Endothelial cell of umbilical vein (primary cell): ENCODE results near the gene PLXNB1. TPM values are rescaled to one million over a fixed set of nuclear protein-coding genes. Genes with fewer than 3 reads are reported as not detected.

Experiments
- BruUV-seq: library from RNA; stranded (reverse); fragments of 400-500 nt; replicated peaks from 2 replicates; lab custom pipeline; 2021; lab: Mats Ljungman, UMichigan
- CTCF ChIA-PET: fragments of 300-600, 350-600 bp; sonication (Branson Sonifier 250); formaldehyde crosslinking; loops from one replicate; lab custom pipeline; 2021; ENCODE audit warnings: antibody characterized with exemption, inconsistent platforms; lab: Charles Lee
- POLR2A ChIA-PET: fragments of 300-600, 350-600 bp; sonication (Branson Sonifier 250); formaldehyde crosslinking; loops from one replicate; lab custom pipeline; 2021; ENCODE audit warnings: antibody characterized with exemption, inconsistent platforms; lab: Charles Lee
- DNase-seq: peaks from one replicate; pipeline ENCODE4 v3.0.0-alpha.2; 2011; ENCODE audit warnings: low read depth, low spot score
- FAIRE-seq: peaks from 2 replicates; lab custom pipeline; 2011; peaks lifted over from hg19 to GRCh38; lab: Jason Lieb, UNC
- H2AFZ ChIP-seq: 2 replicates; pipeline ENCODE4 v1.6.0; 2012; ENCODE audit warnings: low read depth, low read length, control low read depth, inconsistent platforms
- H3K27ac ChIP-seq: 2 replicates; pipeline ENCODE4 v1.5.1; 2011; ENCODE audit warnings: low read depth, mild to moderate bottlenecking, control low read depth, low read length, moderate library complexity; ENCODE audit not compliant: insufficient read depth
- H3K27me3 ChIP-seq, 2 experiments: 2 replicates each; pipeline versions ENCODE4 v1.6.0 to v1.6.1; 2011; ENCODE audit warnings: low read length in 2 of 2, mixed read lengths in 1 of 2; ENCODE audit not compliant: control insufficient read depth in 2 of 2, insufficient read depth in 2 of 2
- H3K36me3 ChIP-seq, 2 experiments: 2 replicates in 1 of 2; 3 replicates in 1 of 2; pipeline ENCODE4 v1.5.1; 2011; ENCODE audit warnings: low read length in 2 of 2, mild to moderate bottlenecking in 1 of 2, moderate library complexity in 1 of 2; ENCODE audit not compliant: control insufficient read depth in 2 of 2, insufficient read depth in 2 of 2; ENCODE audit errors: extremely low read depth in 1 of 2
- H3K4me1 ChIP-seq: 3 replicates; pipeline ENCODE4 v1.5.1; 2011; ENCODE audit warnings: mild to moderate bottlenecking, low read length; ENCODE audit not compliant: control insufficient read depth, insufficient read depth; ENCODE audit errors: extremely low read depth
- H3K4me2 ChIP-seq: 2 replicates; pipeline ENCODE4 v1.6.1; 2011; ENCODE audit warnings: low read length, control low read depth, mixed read lengths; ENCODE audit not compliant: insufficient read depth
- H3K4me3 ChIP-seq, 3 experiments: fragments of 200-600 bp in 1 of 3; sonication (generic), shearing (Covaris generic) in 1 of 3; replicated peaks in 1 of 3; 2 replicates each; pipeline ENCODE4 v1.5.1; 2011 to 2016; ENCODE audit warnings: control low read depth in 3 of 3, low read length in 3 of 3, mild to moderate bottlenecking in 2 of 3, inconsistent platforms in 1 of 3, low read depth in 1 of 3, moderate library complexity in 1 of 3; ENCODE audit not compliant: insufficient read depth in 1 of 3
- H3K79me2 ChIP-seq: 2 replicates; pipeline ENCODE4 v1.6.0; 2012; ENCODE audit warnings: low read length, inconsistent platforms; ENCODE audit not compliant: control insufficient read depth, insufficient read depth
- H3K9ac ChIP-seq: replicated peaks from 2 replicates; pipeline ENCODE3; 2011; ENCODE audit warnings: low read length, control low read depth; ENCODE audit not compliant: insufficient read depth; ENCODE audit errors: extremely low read depth
- H3K9me1 ChIP-seq: replicated peaks from 3 replicates; pipeline ENCODE4 v1.6.0; 2011; ENCODE audit warnings: mild to moderate bottlenecking, low read length; ENCODE audit not compliant: control insufficient read depth, insufficient read depth; ENCODE audit errors: extremely low read depth
- H3K9me3 ChIP-seq: replicated peaks from 2 replicates; pipeline ENCODE4 v1.5.1; 2012; ENCODE audit warnings: low read length, inconsistent platforms; ENCODE audit not compliant: control insufficient read depth, insufficient read depth
- H4K20me1 ChIP-seq: replicated peaks from 2 replicates; pipeline ENCODE3; 2011; ENCODE audit warnings: mild to moderate bottlenecking, low read length; ENCODE audit not compliant: control insufficient read depth, insufficient read depth; ENCODE audit errors: extremely low read depth
- GATA2 ChIP-seq: IDR thresholded peaks from 2 replicates; pipeline ENCODE4 v1.7.0; 2011; ENCODE audit warnings: low read depth, mild to moderate bottlenecking, moderate library complexity, mixed read lengths, low read length; ENCODE audit not compliant: insufficient read length, insufficient read depth
- JUN ChIP-seq: IDR thresholded peaks from 2 replicates; pipeline ENCODE4 v1.6.1; 2011; ENCODE audit warnings: borderline replicate concordance, low read depth; ENCODE audit not compliant: insufficient read length, insufficient read depth
- MAX ChIP-seq: IDR thresholded peaks from 2 replicates; pipeline ENCODE4 v1.6.1; 2011; ENCODE audit not compliant: insufficient read depth, insufficient read length
- MYC ChIP-seq: IDR thresholded peaks from one replicate; pipeline ENCODE4 v1.6.1; 2011; ENCODE audit warnings: mild to moderate bottlenecking, low read depth, low read length
- POLR2A ChIP-seq: IDR thresholded peaks from 2 replicates; pipeline ENCODE4 v1.6.1; 2012; ENCODE audit warnings: low read depth, mild to moderate bottlenecking, control low read depth, low read length
- POLR2AphosphoS5 ChIP-seq: IDR thresholded peaks from 2 replicates; pipeline ENCODE4 v1.6.1; 2012; ENCODE audit warnings: low read depth, mild to moderate bottlenecking, control low read depth, low read length, moderate library complexity; ENCODE audit not compliant: insufficient read depth
- dilution Hi-C: fragments of 300-500 bp; cut with MboI; formaldehyde crosslinking; loops from one replicate; pipeline ENCODE4 v1.15.0; 2019; ENCODE audit warnings: low sequenced_read_pairs; ENCODE audit not compliant: extremely low pct_ligation_motif_present
- intact Hi-C: fragments of 100-400 bp; cut with micrococcal nuclease; formaldehyde crosslinking; loops from one replicate; pipeline ENCODE4 v1.10.0; 2022
- polyA plus RNA-seq, 4 experiments: library from polyadenylated mRNA; depleted of rRNA in 3 of 4; stranded (reverse) in 3 of 4; unstranded in 1 of 4; fragments of >200 nt; gene quantifications; 2 replicates each; pipeline versions ENCODE4 v1.2.1 to v1.2.3, GENCODE V29; 2011 to 2012; ENCODE audit warnings: missing spikeins in 1 of 4
- total RNA-seq: library from RNA; stranded (reverse); gene quantifications from 2 replicates; pipeline ENCODE4 v1.2.3, GENCODE V29; 2021
- TF ChIP-seq, protein P1 (sequence below), 2 donors: IDR thresholded peaks; 1 replicate in 1 of 2; 2 replicates in 1 of 2; pipeline ENCODE4 v1.5.1; 2011; ENCODE audit warnings: low read length in 2 of 2, mild to moderate bottlenecking in 2 of 2, moderate library complexity in 2 of 2, control low read depth in 1 of 2, inconsistent platforms in 1 of 2, low read depth in 1 of 2; ENCODE audit not compliant: insufficient read depth in 1 of 2; ENCODE audit errors: extremely low read depth in 1 of 2

Gene PLXNB1
- total and polyA plus RNA-seq, 2 donors (not counting 3 experiments of a cell fraction or from before 2014, with no cell fraction given), result 43.1 to 45.2 TPM

DNA sequence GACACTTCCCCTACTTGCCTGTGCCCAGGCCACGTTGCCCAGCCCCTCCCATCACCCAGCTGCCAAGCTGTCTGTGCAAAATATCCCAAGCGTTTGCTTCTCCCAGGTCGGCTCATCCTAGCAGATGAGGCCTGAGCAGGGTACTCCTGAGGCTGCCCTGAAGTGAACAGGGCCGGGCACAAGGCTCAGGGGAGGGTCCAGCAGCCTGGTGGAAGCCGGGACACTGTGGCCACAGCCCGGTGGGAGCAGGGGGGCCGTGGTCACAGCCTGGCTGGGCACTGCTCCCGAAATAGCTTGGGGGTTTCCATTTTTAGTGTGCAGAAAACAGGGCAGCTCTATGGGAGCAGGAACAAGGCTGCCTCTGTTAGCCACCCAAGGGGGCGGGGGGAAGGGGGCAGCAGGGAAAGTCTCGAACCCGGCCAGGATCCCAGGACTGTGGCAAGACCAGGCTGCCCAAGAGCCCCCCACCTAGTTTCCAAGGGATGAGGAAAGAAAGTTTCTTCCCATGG, 3.4 kb downstream of the PLXNB1 start:
- POLR2A ChIA-PET, result no interaction called here
- intact Hi-C loops, result no loop called here
- DNase-seq, result no peak
- H3K9ac ChIP-seq, result no peak overlapping the region
- H3K27me3 ChIP-seq, result no peaks in the 10 kb centered on the region
- no peak overlapping the region for H3K4me2 ChIP-seq
- H3K4me1 ChIP-seq, result peaks cover 10% of the 10 kb centered on the region
- H3K79me2 ChIP-seq, result no peaks in the 10 kb centered on the region
- no peak for FAIRE-seq
- H4K20me1 ChIP-seq, result no peaks in the 10 kb centered on the region
- no peak overlapping the region for H2AFZ ChIP-seq
- H3K9me1 ChIP-seq, result no peaks in the 10 kb centered on the region
- H3K9me3 ChIP-seq, result no peaks in the 10 kb centered on the region
- no peak overlapping the region for H3K4me3 ChIP-seq
- BruUV-seq, result no TSS peak
- CTCF ChIA-PET, result interaction anchor here (1.8 to 2.6 kb wide), 2 partner anchors 9 to 26 kb away, joined by 6 to 25 read pairs; no protein-coding TSS in a partner anchor
- H3K27ac ChIP-seq, result no peak overlapping the region
- dilution Hi-C loops, result no loop called here
- TF ChIP-seq, protein P1, sequence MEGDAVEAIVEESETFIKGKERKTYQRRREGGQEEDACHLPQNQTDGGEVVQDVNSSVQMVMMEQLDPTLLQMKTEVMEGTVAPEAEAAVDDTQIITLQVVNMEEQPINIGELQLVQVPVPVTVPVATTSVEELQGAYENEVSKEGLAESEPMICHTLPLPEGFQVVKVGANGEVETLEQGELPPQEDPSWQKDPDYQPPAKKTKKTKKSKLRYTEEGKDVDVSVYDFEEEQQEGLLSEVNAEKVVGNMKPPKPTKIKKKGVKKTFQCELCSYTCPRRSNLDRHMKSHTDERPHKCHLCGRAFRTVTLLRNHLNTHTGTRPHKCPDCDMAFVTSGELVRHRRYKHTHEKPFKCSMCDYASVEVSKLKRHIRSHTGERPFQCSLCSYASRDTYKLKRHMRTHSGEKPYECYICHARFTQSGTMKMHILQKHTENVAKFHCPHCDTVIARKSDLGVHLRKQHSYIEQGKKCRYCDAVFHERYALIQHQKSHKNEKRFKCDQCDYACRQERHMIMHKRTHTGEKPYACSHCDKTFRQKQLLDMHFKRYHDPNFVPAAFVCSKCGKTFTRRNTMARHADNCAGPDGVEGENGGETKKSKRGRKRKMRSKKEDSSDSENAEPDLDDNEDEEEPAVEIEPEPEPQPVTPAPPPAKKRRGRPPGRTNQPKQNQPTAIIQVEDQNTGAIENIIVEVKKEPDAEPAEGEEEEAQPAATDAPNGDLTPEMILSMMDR (IDR thresholded peaks at IDR 0.05; ENCODE audit: extremely low read depth in 1 of 2, insufficient read depth in 1 of 2, low read depth in 1 of 2, low read length in 2 of 2), result no peak
- TF ChIP-seq POLR2AphosphoS5 (no peak), GATA2 (no peak), POLR2A (no peak), JUN (no peak), MYC (no peak), MAX (no peak)
- H3K36me3 ChIP-seq, result no peaks in the 10 kb centered on the region
